Ovary (tissue), 9 donors: Measurements from ENCODE around the gene PIPOX. TPM values are rescaled to one million over a fixed set of nuclear protein-coding genes. Genes with fewer than 3 reads are reported as not detected.

Experiments used
- DNase-seq, 5 donors: peaks; one replicate each; pipeline ENCODE4 v3.0.0-alpha.2; 2019 to 2020
- H3K27ac ChIP-seq, 2 donors: fragments of 200-600 bp; one replicate each; pipeline versions ENCODE4 v1.5.1 to v1.8.0; 2019 to 2022
- H3K27me3 ChIP-seq: fragments of 200-600 bp; one replicate; pipeline ENCODE4 v1.8.0; 2022
- H3K36me3 ChIP-seq: fragments of 200-600 bp; sonication (generic); one replicate; pipeline ENCODE4 v1.5.1; 2019
- H3K4me1 ChIP-seq: one replicate; pipeline ENCODE4 v1.8.1; 2013; ENCODE audit warnings: mild to moderate bottlenecking, moderate library complexity; ENCODE audit not compliant: insufficient read depth
- H3K4me3 ChIP-seq: fragments of 200-600 bp; sonication (generic); one replicate; pipeline ENCODE4 v1.5.1; 2017
- H3K9me3 ChIP-seq, 2 donors: fragments of 200-600 bp in 1 of 2; sonication (generic) in 1 of 2; one replicate each; pipeline versions ENCODE4 v1.5.1 to v1.8.1; 2013 to 2019; ENCODE audit warnings: mild to moderate bottlenecking in 1 of 2, moderate library complexity in 1 of 2
- EP300 ChIP-seq: sonication (generic); formaldehyde crosslinking; IDR thresholded peaks from one replicate; pipeline ENCODE4 v1.6.1; 2017; ENCODE audit warnings: antibody characterized with exemption
- POLR2A ChIP-seq: fragments of 450-650 bp; IDR thresholded peaks from one replicate; pipeline ENCODE4 v1.6.1; 2017; ENCODE audit warnings: antibody characterized with exemption, mild to moderate bottlenecking, moderate library complexity
- WGBS, 3 donors: extraction: QIAGEN DNeasy Blood & Tissue Kit in 1 of 3; methylation state at CpG; one replicate each; pipeline versions ENCODE4 v1.1.5 to v1.1.7; 2013 to 2017; 5-methylcytosine and 5-hydroxymethylcytosine counted together
- intact Hi-C, 4 donors: fragments of 100-400 bp; cut with DNase I; formaldehyde crosslinking; loops; one replicate each; pipeline versions ENCODE4 v1.11.0 to v1.15.1; 2022 to 2023
- polyA plus RNA-seq, 2 donors: library from polyadenylated mRNA; stranded (reverse); fragments of 200-250 nt in 1 of 2; fragments of 350-450 nt in 1 of 2; fragmentation: Illumina TruSeq in 1 of 2; extraction: RNeasy Lipid Tissue Mini Kit (QIAGEN cat#74804) in 1 of 2; gene quantifications; one replicate each; pipeline ENCODE4 v1.2.3, GENCODE V29; 2013 to 2014
- total RNA-seq, 7 donors: library from RNA; depleted of rRNA in 2 of 7; stranded (reverse); fragments of >200 nt in 2 of 7; fragmentation: NEBNext Ultra II Directional in 3 of 7; extraction: Animal tissue kit (Norgen Biotek cat#: 25700) in 3 of 7; gene quantifications; one replicate each; pipeline versions ENCODE4 v1.1.0 to v1.2.4, GENCODE V29; 2016 to 2023
- TF ChIP-seq, protein P1 (sequence below), 3 donors: fragments of 450-650 bp in 2 of 3; fragments of 200-600 bp in 1 of 3; IDR thresholded peaks; one replicate each; pipeline versions ENCODE4 v1.5.1 to v1.8.0; 2016 to 2022; ENCODE audit warnings: antibody characterized with exemption in 3 of 3, mild to moderate bottlenecking in 1 of 3
- donor health status: DM: no; HTN: no; CAD: no; lungs with moderate emphysema.
- donor health status: DM: no; HTN: no; CAD: no.
- donor health status: Bipolar disorder and iron deficiency.
- donor health status: DM: yes; HTN: yes; CAD: no.
- donor health status: DM: no; HTN: no; CAD: no.
- donor health status: DM: yes; HTN: yes; CAD: no.

Gene PIPOX
- total and polyA plus RNA-seq, 9 donors: 0.82 to 4.9 (median 2.1) TPM

- 62 to 69% (median 65%) methylated on average over 8 of the region's 8 CpGs for WGBS, 3 donors
- intact Hi-C loops: loop anchor here in 1 of 4 donors (10.0 kb wide), 1 partner anchor 56 kb away; no protein-coding TSS in a partner anchor
- Histone ChIP-seq H3K4me3 (no peak overlapping the region), H3K27me3 (no peaks in the 10 kb centered on the region), H3K9me3 (no peaks in the 10 kb centered on the region), H3K27ac (no peak overlapping the region), H3K36me3 (no peaks in the 10 kb centered on the region), H3K4me1 (peaks cover 2% of the 10 kb centered on the region)
- DNase-seq: no peak
- TF ChIP-seq, protein P1, sequence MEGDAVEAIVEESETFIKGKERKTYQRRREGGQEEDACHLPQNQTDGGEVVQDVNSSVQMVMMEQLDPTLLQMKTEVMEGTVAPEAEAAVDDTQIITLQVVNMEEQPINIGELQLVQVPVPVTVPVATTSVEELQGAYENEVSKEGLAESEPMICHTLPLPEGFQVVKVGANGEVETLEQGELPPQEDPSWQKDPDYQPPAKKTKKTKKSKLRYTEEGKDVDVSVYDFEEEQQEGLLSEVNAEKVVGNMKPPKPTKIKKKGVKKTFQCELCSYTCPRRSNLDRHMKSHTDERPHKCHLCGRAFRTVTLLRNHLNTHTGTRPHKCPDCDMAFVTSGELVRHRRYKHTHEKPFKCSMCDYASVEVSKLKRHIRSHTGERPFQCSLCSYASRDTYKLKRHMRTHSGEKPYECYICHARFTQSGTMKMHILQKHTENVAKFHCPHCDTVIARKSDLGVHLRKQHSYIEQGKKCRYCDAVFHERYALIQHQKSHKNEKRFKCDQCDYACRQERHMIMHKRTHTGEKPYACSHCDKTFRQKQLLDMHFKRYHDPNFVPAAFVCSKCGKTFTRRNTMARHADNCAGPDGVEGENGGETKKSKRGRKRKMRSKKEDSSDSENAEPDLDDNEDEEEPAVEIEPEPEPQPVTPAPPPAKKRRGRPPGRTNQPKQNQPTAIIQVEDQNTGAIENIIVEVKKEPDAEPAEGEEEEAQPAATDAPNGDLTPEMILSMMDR (IDR thresholded peaks at IDR 0.05): no peak
- TF ChIP-seq EP300 (no peak), POLR2A (no peak)
Measured at GRCh38 chr17:29020576-29020975, 22.4 kb upstream of the PIPOX start.

- peaks cover 2% of the 10 kb centered on the region for H3K4me1 ChIP-seq
- no peaks in the 10 kb centered on the region for H3K36me3 ChIP-seq
- no peak overlapping the region for H3K27ac ChIP-seq
- TF ChIP-seq EP300: no peak
- no peak for TF ChIP-seq POLR2A
- TF ChIP-seq, protein P1 (IDR thresholded peaks at IDR 0.05): no peak
- H3K27me3 ChIP-seq: no peaks in the 10 kb centered on the region
- H3K4me3 ChIP-seq: no peak overlapping the region
- WGBS, 3 donors: 51 to 66% (median 62%) methylated on average over 7 of the region's 7 CpGs
- no peaks in the 10 kb centered on the region for H3K9me3 ChIP-seq
- intact Hi-C loops: loop anchor here in 1 of 4 donors (10.0 kb wide), 1 partner anchor 56 kb away; no protein-coding TSS in a partner anchor
- no peak for DNase-seq
Measured at GRCh38 chr17:29021226-29021625, 21.7 kb upstream of the PIPOX start.

DNA sequence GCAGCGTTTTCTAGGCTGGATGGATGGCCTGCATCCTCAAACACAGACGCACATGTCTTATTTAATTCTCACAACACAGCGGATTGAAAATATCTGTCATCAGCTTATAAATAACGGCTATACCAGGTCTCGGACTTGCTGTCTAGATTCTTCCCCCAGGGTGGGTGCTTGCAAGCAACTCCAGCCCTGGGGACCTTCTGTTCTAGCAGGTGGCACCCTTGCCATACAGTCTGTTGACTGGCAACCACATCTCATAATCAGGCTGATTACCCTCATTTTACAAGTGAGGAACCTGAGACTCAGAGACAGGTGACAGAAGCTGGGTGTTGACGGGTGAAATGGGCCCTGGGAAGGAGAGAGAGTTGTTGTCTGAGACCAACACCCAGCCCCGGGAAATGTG, 20.9 kb upstream of the PIPOX start:
- H3K36me3 ChIP-seq: no peaks in the 10 kb centered on the region
- H3K9me3 ChIP-seq: no peaks in the 10 kb centered on the region
- no peak overlapping the region for H3K4me3 ChIP-seq
- H3K4me1 ChIP-seq: peaks cover 2% of the 10 kb centered on the region
- no peak for DNase-seq
- no peak overlapping the region for H3K27ac ChIP-seq
- TF ChIP-seq EP300 (no peak), POLR2A (no peak)
- TF ChIP-seq, protein P1 (IDR thresholded peaks at IDR 0.05): no peak
- intact Hi-C loops: loop anchor here in 1 of 4 donors (10.0 kb wide), 1 partner anchor 57 kb away; no protein-coding TSS in a partner anchor
- WGBS, 3 donors: 89 to 93% (median 92%) methylated on average over 7 of the region's 7 CpGs
- no peaks in the 10 kb centered on the region for H3K27me3 ChIP-seq

- Histone ChIP-seq H3K4me3 (no peak overlapping the region), H3K9me3 (no peaks in the 10 kb centered on the region), H3K27ac (no peak overlapping the region), H3K27me3 (no peaks in the 10 kb centered on the region), H3K4me1 (peaks cover 2% of the 10 kb centered on the region), H3K36me3 (no peaks in the 10 kb centered on the region)
- no peak for DNase-seq
- WGBS, 3 donors: 55 to 68% (median 59%) methylated on average over 6 of the region's 6 CpGs
- intact Hi-C loops: loop anchor here in 1 of 4 donors (10.0 kb wide), 1 partner anchor 60 kb away; no protein-coding TSS in a partner anchor
- no peak for TF ChIP-seq POLR2A
- TF ChIP-seq, protein P1 (IDR thresholded peaks at IDR 0.05): no peak
- TF ChIP-seq EP300: no peak
Measured at GRCh38 chr17:29024316-29024952, 18.5 kb upstream of the PIPOX start.
